ENCODE measurements around the gene SPACA6. TPM values are rescaled to one million over a fixed set of nuclear protein-coding genes. Genes with fewer than 3 reads are reported as not detected.
A peak's percentile ranks its signal among the peaks of the same experiment; 100 is the strongest.

The SPACA6 gene
- total and polyA plus RNA-seq, 10 of the 15 experiments (the other 5 are each of a cell fraction or from before 2014, with no cell fraction given): 0.31 to 6.5 (median 1.7) TPM

- TF ChIP-seq ZNF592 (IDR thresholded peaks at IDR 0.05) (no peak), GABPA (IDR thresholded peaks at IDR 0.05; ENCODE audit: low read depth) (no peak), IRF3 (IDR thresholded peaks at IDR 0.05) (no peak), NR2F1 (conservative IDR thresholded peaks at IDR 0.05) (peak; percentile 96), RCOR1 (conservative IDR thresholded peaks at IDR 0.05; ENCODE audit: low read depth, low read length) (no peak), BCL3 (IDR thresholded peaks at IDR 0.05; ENCODE audit: borderline replicate concordance, insufficient read depth, low read depth, low read length, poor library complexity, severe bottlenecking) (no peak), BACH1 (IDR thresholded peaks at IDR 0.05; ENCODE audit: borderline replicate concordance) (no peak), ZNF622 (IDR thresholded peaks at IDR 0.05) (no peak), SREBF2 (IDR thresholded peaks at IDR 0.05; ENCODE audit: low read length) (no peak), SPI1 (IDR thresholded peaks at IDR 0.05; ENCODE audit: borderline replicate concordance, insufficient read depth, low read depth, low read length) (no peak), SMAD5 (IDR thresholded peaks at IDR 0.05; ENCODE audit: low read depth) (no peak), CBX5 (IDR thresholded peaks at IDR 0.05; ENCODE audit: low read depth) (no peak), SP1 (IDR thresholded peaks at IDR 0.05; ENCODE audit: low read depth, low read length) (no peak), JUNB (IDR thresholded peaks at IDR 0.05) (no peak), MAX (IDR thresholded peaks at IDR 0.05; ENCODE audit: low read depth, low read length) (no peak), CUX1 (IDR thresholded peaks at IDR 0.05; ENCODE audit: insufficient replicate concordance, low read depth, low read length) (no peak)
Observed at GRCh38 chr19:51690454-51691073, 2.6 kb upstream of the SPACA6 start (continued).

Data from GM12878 (cell line).